ENCODE results near the gene PRRC2B. TPM values are rescaled to one million over a fixed set of nuclear protein-coding genes. Genes with fewer than 3 reads are reported as not detected.
A peak's percentile ranks its signal among the peaks of the same experiment; 100 is the strongest.

The PRRC2B gene
- total RNA-seq, 1 donor from 2014 or later = 80.7 TPM

DNA sequence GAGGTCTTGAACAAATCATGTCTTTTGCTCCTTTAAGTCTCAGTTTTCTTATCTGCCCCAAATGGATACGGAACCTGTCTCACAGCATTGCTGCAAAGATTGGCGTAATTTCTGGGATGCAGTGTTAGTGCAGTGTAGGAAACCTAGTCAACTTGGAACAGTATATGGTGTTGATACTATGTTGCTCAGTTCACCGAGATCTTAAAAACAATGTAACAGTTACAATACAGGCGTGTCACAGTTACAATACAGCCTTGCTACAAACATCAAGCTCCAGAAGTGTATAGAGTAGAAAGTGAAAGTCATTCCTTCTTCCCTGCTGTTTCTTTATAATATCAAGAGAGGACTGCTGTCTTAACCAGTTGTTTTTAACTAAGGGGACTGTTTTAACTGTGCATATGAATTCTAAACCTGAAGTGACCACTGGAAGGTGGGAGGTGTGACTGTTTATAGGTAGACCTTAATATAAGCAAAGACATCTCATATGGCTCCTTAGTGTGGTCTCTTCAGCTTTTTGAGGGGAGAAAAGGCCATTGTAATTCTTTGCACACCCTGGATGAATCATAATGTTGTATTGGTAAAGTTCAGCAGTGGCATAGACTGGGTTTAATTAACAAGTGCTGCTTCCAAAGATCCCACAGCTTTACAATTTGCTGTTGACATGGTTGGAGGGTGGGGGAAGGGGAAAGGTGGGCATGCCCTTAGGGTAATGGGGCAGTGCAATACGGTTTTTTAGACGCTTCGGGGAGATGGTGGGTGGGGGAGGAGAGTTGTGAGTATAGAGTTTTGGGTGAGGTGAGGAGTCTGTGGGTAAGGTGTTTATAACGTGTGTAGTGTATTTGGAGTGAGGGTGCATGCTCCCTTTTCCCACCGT lies 12.9 kb downstream of the PRRC2B start:
- DNase-seq (ENCODE audit: low spot score) = no peak
- no peak for ATAC-seq

DNA sequence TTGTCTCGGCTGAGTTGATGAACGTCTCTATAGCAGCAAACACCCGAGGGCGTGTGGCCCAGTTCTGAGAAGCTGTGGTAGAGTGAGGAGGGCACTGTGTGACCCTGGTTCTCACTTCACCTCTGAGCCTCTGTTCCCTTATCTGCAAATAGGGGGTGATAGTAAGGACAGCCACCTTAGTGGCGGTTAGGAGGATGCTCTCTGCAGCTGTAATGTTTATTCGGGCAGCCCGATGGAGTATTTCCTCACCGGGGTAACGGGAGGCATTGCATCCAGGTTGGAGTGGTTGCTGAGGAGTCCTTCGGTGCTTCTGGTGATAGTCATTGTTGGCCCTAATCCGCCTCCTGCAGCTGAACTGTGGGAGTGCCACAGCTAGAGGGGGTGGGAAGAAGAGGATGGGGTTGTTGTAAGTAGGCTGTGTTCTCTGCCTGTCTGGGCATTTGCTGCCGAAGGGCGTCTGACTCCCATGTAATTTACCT lies 13.9 kb downstream of the PRRC2B start:
- no peak for DNase-seq (ENCODE audit: low spot score)
- ATAC-seq = peak; percentile 45

DNA sequence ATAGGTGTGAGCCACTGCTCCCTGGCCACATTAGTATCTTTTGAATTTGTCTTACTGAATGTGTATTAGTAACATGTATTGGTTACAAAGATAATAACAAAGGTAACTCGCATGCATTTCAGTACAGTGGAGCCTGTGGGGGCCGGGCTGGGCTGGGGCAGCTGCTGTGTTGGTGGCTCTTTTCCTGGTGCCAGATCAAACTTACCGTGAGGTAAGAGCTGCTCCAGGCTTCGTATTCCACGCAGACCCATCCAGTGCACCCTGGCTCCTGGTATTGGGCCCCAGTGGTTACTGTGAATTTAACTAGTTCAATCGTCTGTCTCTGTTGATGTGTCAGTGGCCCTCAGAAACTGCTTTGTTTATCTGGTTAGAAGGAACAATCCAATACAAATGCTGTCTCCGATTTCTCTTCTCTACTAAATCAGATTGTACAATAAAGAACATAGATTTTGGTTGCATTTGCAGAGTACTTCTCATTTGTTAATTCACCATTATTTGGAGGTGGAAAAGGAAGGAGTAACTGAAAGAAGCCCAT lies 15.6 kb downstream of the PRRC2B start:
- ATAC-seq (peak; percentile 50), DNase-seq (ENCODE audit: low spot score) (no peak)

DNA sequence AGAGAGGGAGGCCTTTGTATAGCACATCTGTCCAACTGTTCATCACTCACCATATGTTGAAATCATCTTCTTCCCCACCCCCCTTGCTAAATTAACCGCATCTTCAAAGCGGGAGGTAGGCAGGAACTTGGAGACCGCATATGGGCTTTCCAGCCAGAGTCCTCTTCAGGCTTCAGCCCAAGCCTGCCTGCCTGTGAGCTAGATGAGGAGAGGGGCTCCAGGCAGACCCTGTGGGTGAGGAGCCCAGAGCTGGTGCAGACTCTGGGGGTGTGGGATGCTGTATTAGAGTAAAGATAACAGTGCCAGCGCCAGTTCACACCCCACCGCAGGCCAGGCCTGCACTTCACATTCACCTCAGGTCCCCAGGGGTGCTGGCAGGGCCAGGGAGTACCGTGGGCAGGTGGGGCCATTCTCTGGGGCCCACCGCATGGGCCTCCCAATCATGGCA lies 16.2 kb downstream of the PRRC2B start:
- ATAC-seq (no peak), DNase-seq (ENCODE audit: low spot score) (no peak)

DNA sequence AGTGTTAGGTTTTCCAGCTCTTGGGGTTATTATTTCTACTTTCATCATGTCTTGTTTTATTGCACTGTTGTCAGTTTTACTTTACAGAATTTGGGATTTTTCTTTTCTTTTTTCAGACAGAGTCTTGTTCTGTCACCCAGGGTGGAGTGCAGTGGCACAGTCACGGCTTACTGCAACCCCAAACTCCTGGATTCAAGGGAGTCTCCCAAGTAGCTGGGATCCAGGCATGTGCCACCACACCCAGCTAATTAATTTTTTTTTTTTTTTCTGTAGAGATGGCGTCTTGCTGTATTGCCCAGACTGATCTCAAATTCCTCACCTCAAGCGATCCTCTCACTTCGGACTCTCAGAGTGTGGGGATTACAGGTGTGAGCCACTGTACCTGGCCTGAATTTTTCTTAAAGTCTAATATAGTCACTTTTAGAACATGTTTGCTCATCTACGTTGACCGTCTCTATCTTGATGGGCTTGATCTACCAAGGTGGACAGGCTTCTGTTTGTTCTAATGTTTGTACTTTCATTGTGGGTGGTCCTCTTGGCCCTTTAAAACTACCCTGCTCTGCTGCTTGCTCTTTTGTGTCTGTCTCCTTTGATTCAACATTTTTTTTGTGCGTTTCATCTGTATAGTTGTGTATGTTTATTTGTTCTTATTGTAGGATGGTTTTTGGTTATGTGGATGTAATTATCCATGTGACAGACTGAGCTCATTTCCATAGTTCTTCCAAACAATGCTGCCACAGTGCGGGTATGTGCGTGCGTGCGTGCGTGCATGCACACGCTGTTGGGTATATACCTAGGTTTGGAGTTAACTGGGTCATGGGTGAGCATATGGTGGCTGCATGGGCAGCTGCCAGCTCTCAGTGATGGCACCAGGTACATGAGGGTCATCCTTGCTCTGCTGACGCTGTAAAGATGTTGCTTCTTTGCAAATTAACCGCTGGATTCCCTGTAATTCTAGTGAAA lies 18.1 kb downstream of the PRRC2B start:
- DNase-seq (ENCODE audit: low spot score) (no peak), ATAC-seq (no peak)

DNA sequence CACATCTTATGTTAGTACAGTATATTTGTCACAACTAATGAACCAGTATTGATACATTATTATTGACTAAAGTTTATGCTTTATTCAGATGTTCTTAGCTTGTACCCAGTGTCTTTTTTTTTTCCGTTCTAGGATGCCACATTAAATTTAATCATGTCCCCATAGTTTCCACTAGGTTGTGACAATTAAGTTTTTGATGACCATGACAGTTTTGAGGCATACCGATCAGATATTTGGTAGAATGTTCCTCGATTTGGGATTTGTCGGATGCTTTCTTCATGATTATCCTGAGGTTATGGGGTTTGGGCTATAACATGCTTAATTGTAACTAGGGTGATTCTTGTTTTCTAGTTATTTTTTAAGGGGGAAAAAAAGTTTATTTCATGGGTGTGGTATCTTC lies 22.6 kb downstream of the PRRC2B start:
- no peak for DNase-seq (ENCODE audit: low spot score)
- no peak for ATAC-seq

DNA sequence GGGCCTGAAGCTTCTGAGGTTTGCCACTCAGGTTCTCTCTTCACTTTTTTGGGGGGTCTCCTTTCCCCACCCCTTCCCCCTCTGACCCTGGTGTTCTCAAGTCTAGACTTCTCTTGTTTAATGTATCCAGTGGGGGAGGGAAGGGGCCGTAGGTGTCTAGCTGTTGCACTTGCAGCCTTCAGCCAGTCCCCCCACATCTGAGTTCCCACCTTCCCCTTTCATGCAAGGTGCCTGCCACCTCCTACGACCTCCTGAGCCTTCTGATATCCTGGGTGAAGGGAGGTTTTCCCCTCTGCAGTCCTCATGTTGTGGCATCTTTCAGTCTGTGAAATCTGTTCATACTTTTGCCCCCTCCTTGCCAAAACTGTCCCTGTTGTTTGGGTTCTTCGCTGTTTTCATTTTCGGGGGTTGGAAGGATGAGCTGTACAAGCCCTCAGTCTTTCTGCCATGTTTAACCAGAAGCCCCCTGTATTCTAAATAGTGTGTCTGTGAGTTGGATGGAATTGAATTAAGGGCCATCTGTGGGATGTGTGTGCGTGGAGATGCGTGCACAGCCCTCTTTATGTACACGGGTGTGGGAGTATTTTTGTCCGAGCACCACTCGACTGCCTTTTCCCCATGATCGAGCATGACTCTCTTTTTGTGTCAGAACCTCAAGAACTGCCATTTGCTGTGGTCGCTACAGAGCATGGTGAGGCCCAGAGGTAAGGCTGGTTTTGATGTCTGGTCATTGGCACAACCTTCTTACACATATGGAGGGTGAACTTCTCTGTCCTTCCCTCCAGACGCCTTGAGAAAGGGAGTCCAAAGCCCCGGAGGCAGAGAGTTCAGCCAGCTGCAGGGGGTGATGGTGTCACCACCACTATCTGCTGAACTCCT lies 23.6 kb downstream of the PRRC2B start:
- DNase-seq (ENCODE audit: low spot score) (no peak), ATAC-seq (no peak)

DNA sequence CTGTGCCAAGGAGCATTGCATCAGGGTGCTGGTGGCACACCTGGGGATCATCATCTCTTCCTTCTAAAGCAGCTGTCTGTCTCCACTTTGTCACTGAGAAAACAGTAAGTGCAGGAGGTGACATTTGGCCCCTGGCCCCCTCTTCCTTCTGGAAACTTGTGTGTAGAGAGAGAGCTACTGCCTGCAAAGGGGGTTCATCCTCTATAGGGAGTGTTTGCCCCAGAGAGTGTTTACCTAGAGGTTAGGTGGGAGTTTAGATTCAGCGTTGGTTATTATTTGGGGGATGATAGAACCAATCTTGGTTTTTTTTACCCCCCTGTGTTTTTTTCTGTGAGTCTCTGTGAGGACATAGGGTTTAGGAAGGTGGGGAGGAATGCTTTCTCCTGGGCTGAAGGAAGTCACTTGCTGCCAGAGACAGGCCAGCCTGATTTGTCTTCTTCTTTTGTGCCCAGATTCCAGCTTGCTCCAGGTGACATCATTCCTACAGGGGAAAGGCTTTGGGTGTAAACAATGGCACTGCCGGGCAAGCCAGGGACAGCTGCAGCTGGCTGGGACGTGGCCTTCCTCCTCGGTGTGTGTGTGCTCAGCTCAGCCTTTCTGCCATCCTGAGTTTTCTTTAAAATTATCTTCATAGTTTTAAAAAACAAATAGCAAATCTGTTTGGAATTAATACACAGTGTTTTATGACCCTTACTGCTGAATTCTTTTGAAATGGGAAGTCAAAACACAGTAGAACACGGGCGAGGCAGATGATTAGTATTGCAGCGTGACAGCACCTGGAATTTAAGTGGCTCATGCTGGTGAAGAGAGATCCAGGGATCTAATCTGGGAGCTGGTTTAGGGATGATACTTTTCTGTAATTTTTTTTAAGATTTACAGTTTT lies 24.5 kb downstream of the PRRC2B start:
- ATAC-seq = peak; percentile 63
- DNase-seq (ENCODE audit: low spot score) = no peak

DNA sequence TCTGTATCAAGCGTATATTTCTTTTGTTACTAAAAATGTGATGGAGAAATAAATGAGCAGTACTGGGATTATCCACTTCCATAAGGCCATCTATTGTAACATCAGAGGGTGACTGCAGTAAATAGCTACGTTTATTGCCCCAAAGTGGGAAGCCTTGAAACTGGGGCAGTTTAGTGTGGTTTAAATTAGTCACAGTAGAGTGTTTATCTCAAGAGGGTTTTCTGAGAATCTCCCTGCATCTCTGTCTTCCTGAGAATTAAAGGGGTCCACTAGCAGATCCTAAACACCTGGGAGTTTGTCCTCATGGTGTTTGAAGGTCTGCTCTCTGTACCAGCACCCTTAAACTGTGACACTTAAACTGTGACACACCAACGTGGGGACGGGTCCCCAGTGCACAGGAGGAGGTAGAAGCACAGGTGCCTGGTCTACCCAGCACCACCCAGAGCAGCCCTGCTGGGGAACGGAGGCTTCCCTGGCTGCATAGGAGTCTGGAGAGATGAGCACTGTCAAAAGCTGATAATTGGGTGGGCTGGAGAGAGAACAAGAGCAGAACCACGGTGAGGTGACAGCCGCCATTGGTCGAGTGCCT lies 25.2 kb downstream of the PRRC2B start:
- DNase-seq (ENCODE audit: low spot score) (no peak), ATAC-seq (no peak)

DNA sequence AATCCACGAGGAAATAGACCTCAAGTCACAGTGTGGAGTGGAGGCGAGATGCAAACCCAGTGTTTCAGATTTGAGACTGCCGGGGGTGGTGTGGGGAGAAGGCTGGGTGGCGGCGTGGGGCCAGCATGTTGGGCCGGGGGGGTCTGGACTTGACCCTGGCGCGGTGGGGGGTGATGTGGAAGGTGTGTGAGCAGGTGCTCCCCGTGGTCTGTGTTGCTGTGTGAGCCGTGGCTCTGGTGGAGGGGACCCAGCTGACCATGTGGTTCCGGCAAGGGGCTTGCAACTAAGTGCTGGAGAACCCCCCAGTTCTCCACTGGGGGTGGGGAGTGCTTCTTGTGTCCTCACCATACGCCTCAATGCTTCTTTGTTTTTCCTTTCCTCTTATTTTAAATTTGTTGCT lies 25.8 kb downstream of the PRRC2B start:
- no peak for ATAC-seq
- no peak for DNase-seq (ENCODE audit: low spot score)

DNA sequence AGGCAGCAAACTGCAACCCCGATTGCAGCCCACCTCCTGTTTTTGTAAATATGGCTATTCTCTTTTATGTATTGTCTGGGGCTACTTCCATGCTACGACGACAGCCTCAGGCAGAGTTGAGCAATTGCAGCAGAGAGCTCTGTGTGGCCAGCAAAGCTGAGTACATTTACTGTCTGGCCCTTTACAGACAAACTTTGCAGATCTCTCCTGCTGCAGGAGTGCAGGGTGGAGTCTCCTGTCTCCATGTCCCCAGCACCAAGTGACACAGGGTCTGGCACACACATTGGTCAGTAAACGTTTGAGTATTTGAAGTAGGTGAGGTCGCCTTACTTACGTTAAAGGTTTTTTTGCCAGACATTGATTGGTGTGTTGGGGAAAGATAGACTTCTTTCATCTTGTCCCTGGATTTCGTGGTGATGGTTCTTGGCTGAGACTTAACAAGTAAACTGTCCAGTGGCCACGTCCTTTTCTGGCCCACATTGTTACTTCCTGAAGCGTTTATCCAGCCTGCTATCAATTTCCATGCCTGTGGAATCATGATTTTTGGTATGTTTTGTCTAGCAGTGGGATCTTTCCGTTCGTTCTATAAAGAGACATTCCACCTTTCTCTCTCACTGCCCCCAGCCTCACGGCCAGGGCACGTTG lies 27.2 kb downstream of the PRRC2B start:
- ATAC-seq (peak; percentile 67), DNase-seq (ENCODE audit: low spot score) (peak; percentile 69)

DNA sequence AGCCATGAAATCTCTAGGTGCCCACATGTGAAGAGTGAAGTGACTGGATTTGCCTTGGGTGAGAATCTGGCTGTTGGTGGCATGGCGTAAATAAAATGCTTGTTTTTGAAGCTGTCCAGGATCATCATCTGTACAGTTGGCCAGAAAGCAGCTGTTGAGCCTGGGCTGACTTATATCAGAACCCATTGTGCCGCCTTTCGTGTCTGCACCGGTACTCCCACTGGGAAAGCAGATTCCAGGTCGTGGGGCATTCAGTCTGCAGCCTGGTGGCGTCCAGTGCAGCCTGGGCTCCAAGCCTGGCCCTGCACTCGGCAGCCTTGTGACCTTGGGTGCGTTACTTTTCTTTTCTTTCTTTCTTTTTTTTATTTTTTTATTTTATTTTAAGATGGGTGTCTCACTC lies 27.8 kb downstream of the PRRC2B start:
- no peak for DNase-seq (ENCODE audit: low spot score)
- ATAC-seq = no peak

DNA sequence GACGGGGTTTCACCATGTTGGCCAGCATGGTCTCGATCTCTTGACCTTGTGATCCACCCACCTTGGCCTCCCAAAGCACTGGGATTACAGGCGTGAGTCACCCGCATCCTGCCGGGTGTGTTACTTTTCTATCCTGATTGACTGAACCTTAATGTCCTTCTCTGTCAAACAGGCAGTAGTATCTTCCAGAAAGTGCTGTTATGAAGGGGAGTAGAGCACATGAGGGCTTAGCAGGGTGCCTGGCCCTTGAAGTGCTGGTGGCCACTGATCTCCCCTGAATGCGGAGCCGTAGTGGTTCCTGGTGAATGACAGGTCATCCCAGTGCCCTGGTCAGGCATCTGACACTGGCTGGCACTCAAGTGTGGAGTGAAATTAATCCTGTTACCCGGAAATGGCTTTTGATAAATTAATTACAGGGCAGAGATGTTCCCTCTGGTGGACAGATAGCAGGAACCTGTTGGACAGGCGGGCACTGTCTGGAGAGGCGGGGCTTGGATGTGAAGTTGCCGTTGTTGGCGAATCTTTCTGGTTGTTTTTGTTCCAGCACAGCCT lies 28.4 kb downstream of the PRRC2B start:
- peak; percentile 82 for DNase-seq (ENCODE audit: low spot score)
- peak; percentile 68 for ATAC-seq

DNA sequence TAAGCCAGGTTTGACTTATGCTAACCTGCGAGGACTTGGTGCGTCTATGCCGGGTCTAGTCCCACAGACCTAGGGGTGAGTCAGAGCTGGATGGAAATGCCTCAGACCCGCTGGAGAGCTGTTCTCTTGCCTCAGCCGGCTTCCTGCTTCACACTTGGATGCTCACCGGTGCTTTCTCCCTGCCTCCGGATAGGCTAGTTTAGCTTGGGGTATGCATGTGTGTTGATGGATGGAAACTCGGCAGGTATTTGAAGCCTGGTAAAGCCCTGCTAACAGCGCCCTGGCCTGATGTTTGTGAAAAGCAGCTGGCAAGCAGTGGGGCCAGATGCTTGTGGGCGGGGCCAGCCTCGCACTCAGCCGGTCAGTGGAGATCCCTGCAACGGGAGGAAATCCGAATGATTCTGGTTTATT lies 29.3 kb downstream of the PRRC2B start:
- peak; percentile 79 for DNase-seq (ENCODE audit: low spot score)
- peak; percentile 65 for ATAC-seq

DNA sequence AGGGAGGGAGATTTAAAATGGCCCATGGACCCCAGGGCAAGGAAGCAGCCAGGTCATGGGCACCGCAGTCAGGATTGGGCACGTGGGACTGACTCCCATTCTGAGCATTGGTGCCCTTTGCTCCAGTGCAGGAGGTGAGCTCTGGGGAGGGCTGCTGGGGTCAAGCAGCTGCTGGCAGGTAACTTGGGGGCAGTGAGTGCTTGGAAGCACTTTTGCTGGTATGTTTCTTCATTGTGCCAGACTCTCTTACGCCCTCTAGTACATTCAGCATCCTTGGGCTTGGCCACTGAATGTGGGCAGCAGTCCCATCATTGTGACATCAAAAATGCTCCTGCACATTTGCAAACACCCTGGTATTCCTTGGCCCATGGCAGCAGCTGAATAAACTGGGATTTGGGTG lies 32.7 kb downstream of the PRRC2B start:
- peak; percentile 56 for ATAC-seq
- DNase-seq (ENCODE audit: low spot score) = peak; percentile 71

DNA sequence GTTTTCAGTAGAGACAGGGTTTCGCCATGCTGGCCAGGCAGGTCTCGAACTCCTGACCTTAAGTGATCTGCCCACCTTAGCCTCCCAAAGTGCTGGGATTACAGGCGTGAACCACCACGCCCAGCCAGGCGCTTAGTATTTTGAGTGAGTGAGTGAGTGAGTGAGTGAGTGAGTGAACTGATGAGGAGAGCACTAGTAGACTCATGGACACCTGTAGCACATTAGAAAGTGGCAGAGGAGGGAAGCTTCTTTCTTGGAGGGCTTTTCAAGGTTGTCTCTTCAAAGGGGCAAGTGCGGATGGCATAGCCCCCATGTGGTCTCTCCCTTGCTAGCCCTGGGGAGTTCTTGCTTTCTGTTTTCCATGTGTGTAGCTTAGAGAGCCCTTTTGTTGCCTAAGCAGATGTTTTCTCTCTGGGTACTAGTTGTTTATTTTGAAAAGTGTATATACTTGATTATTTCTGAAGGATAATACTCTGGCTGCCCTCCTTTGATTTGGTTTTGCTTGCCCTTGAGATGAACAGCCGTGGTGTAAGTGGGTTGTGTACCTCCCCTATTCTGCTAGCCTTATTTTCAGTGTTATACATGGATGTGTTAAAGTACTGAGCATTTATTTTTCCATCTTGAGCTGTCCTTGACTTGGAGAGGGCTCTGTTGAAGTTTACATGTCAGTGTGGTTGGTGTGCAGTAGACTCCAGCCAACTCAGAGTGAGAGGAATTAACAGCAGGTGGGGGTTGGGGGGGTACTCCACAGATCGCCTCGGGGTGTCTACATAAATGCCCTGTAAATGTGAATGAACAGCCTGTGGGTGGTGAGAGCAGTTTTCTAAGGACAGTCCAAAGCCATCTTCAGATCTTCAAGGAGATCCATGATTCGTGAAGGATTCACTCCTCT lies 35.5 kb downstream of the PRRC2B start:
- DNase-seq (ENCODE audit: low spot score) = no peak

DNA sequence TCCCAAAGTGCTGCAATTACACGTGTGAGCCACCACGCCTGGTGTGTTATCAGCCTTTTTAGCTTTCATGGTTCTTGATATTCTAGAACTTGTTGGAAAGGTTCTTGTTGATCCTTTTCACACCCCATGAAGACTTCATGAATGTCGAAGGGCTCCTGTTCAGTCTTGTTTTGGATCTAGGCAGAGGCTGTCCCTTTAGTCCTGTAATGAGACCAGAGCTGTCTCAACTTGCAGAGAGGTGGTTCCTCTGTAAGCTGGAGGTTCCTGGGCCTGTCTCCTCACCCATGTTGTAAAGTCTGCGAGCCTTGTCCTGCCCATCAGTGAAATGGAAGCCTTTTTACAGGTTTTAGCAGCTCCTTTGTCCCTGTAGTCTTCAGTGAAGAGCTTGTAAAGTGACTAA lies 38.2 kb downstream of the PRRC2B start:
- DNase-seq (ENCODE audit: low spot score) (no peak), ATAC-seq (no peak)

More for the DNA sequence above, 35.5 kb downstream of the PRRC2B start:
- ATAC-seq = no peak
